GM12875 (cell line): Measurements from ENCODE around the gene FADS6.
A peak's percentile ranks its signal among the peaks of the same experiment; 100 is the strongest.

Source experiments
- H3K4me3 ChIP-seq: one replicate; pipeline ENCODE4 v1.5.1; 2011; ENCODE audit warnings: low read depth, low read length, control low read depth
- CTCF ChIP-seq: IDR thresholded peaks from 2 replicates; pipeline ENCODE4 v1.5.1; 2011; ENCODE audit warnings: low read depth, mild to moderate bottlenecking, control low read depth, inconsistent platforms, low read length, moderate library complexity, borderline replicate concordance; ENCODE audit not compliant: insufficient read depth

The FADS6 gene

GRCh38 chr17:74864297-74864865 lies 29.1 kb downstream of the FADS6 start:
- no peak overlapping the region for H3K4me3 ChIP-seq
- no peak for TF ChIP-seq CTCF

- no peak overlapping the region for H3K4me3 ChIP-seq
- no peak for TF ChIP-seq CTCF
Observed at GRCh38 chr17:74863420-74864296, 29.8 kb downstream of the FADS6 start.

DNA sequence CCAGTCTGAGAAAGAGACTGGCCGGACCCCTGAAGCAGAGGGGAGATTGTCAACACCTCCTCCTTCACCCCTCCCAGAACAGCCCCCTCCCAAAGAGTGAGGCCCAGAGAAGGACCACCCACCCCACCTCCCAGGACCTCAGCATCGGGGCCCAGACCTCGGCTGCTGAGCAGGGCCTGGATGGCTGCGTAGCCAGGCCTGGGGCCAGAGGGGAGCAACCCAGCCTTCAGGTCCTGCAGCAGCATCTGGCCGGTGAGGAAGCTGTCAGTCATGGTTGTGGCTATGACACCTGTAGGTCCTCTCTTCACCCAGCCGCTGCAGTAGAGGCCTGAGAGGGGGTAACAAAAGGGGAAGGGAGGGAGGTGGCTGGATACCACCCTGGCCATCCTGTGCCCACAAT lies 30.5 kb downstream of the FADS6 start:
- no peak for TF ChIP-seq CTCF

DNA sequence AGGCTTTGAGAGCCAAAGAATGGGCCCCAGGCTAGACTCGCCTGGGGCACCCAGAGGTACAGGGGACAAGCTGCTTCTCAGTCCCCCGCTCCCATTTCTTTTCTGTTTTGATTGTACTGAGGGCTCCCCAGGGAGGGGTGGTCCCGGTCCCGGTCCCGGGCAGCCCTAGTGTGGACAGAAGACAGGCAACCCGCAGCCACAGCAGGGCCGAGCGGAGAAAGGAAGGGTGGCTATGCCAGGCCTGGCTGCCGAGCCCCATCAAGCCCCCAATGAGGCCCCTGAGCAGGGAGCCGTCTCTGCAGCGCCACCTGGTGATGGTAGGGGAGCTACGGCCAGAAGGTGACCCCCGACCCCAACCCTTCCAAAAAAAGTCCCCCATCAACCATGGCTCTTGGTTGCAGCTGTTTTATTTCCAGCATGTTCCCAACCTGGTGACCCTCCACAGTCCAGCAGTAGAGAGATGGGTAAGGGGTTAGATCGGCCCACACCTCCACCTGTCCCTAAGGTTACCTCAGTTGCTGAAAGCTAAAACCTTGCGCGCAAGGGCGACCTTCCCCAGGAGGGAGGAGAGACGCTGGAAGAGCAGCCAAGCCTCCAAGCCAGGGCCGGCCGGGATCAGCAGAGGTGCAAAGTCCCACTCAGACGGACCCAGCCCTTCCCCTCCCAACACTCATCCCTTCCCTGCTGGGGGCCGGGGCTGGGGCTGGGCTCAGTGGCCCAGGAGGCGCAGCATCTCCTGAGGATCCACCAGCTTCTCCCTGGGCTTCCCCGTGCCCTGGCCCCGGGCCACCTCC lies 31.1 kb downstream of the FADS6 start:
- TF ChIP-seq CTCF, result peak; percentile 84
- no peak overlapping the region for H3K4me3 ChIP-seq

More for the DNA sequence above, 30.5 kb downstream of the FADS6 start:
- no peak overlapping the region for H3K4me3 ChIP-seq

DNA sequence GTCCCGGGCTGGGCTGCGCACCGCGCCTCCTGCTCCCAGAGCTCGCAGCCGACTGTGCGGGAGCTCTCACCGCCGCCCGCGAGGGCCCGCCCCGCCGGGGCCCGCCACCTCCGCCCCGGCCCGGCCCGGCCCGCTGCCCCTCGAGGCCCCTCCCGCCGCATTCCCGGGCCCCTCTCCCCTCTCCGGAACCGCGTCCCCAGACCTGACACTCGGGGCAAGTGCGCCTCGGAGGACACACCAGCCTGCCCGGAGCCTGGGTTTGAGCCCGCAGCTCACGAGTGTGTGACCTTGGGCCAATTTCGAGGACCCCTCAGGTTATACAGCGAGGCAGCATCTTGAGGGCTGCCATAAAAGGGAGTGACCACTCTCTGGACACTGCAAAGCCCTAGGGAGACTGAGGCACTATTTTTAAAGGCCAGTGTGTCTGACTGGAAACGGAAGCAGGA lies 31.7 kb downstream of the FADS6 start:
- no peak for TF ChIP-seq CTCF
- H3K4me3 ChIP-seq, result no peak overlapping the region

- no peak overlapping the region for H3K4me3 ChIP-seq
- TF ChIP-seq CTCF, result no peak
Observed at GRCh38 chr17:74860872-74861661, 32.4 kb downstream of the FADS6 start.
